PC-9 (cell line): ENCODE measurements around the gene BCAT1. TPM values are rescaled to one million over a fixed set of nuclear protein-coding genes. Genes with fewer than 3 reads are reported as not detected.
"Not testable (repeated sequence)": the region's sequence is repeated elsewhere in the genome, so short reads cannot be mapped to it uniquely, and the experiment has no call there.

Experiments used
- BruUV-seq: library from RNA; stranded (reverse); fragments of 400-500 nt; replicated peaks from 2 replicates; lab custom pipeline; 2021; lab: Mats Ljungman, UMichigan
- CTCF ChIA-PET: fragments of 300-600 bp; sonication (Branson Sonifier 250); formaldehyde crosslinking; loops from one replicate; lab custom pipeline; 2022; ENCODE audit warnings: antibody characterized with exemption; lab: Charles Lee
- POLR2A ChIA-PET: fragments of 300-600 bp; sonication (Branson Sonifier 250); formaldehyde crosslinking; loops from one replicate; lab custom pipeline; 2022; ENCODE audit warnings: antibody characterized with exemption; ENCODE audit not compliant: unreplicated experiment; lab: Charles Lee
- DNase-seq, 2 experiments: peaks; one replicate each; pipeline versions ENCODE4 v3.0.0 to v3.0.0-alpha.2; 2015 to 2022; ENCODE audit warnings: mixed read lengths in 1 of 2
- H2AFZ ChIP-seq: fragments of 200-600 bp; sonication (generic); 2 replicates; pipeline ENCODE4 v1.8.1; 2017; ENCODE audit warnings: antibody characterized with exemption
- H3F3A ChIP-seq: fragments of 200-600 bp; sonication (generic); 2 replicates; pipeline ENCODE4 v1.8.1; 2017; ENCODE audit warnings: antibody characterized with exemption, mild to moderate bottlenecking, low read depth; ENCODE audit not compliant: insufficient read depth
- H3K27ac ChIP-seq: fragments of 200-600 bp; sonication (generic); 2 replicates; pipeline ENCODE4 v1.6.1; 2016; ENCODE audit warnings: mixed run types
- H3K27me3 ChIP-seq: fragments of 200-600 bp; sonication (generic); 2 replicates; pipeline ENCODE4 v1.6.1; 2016; ENCODE audit warnings: low read depth, mixed run types; ENCODE audit not compliant: insufficient read depth
- H3K36me3 ChIP-seq: fragments of 200-600 bp; sonication (generic); 2 replicates; pipeline ENCODE4 v1.6.1; 2016; ENCODE audit warnings: low read depth, mixed run types
- H3K4me1 ChIP-seq: fragments of 200-600 bp; sonication (generic); replicated peaks from 2 replicates; pipeline ENCODE4 v1.6.1; 2016; ENCODE audit warnings: mixed run types; ENCODE audit not compliant: insufficient read depth
- H3K4me2 ChIP-seq: fragments of 200-600 bp; sonication (generic); 2 replicates; pipeline ENCODE4 v1.6.1; 2017; ENCODE audit warnings: mixed run types
- H3K4me3 ChIP-seq: fragments of 200-600 bp; sonication (generic); 2 replicates; pipeline ENCODE4 v1.6.1; 2016; ENCODE audit warnings: mixed run types
- H3K79me2 ChIP-seq: fragments of 200-600 bp; sonication (generic); 2 replicates; pipeline ENCODE4 v1.6.1; 2017; ENCODE audit warnings: low read depth, mixed run types
- H3K9me2 ChIP-seq: fragments of 200-600 bp; sonication (generic); 2 replicates; pipeline ENCODE4 v1.8.1; 2017; ENCODE audit warnings: mild to moderate bottlenecking; ENCODE audit not compliant: insufficient read depth
- H3K9me3 ChIP-seq: fragments of 200-600 bp; sonication (generic); 2 replicates; pipeline ENCODE4 v1.8.1; 2016; ENCODE audit warnings: low read depth; ENCODE audit not compliant: insufficient read depth
- H4K20me1 ChIP-seq: fragments of 200-600 bp; sonication (generic); 2 replicates; pipeline ENCODE4 v1.8.1; 2017; ENCODE audit not compliant: insufficient read depth
- EZH2 ChIP-seq: fragments of 200-600 bp; sonication (generic); IDR thresholded peaks from 2 replicates; pipeline ENCODE4 v1.8.0; 2017; ENCODE audit warnings: antibody characterized with exemption, low read depth
- intact Hi-C: fragments of 100-400 bp; cut with micrococcal nuclease; formaldehyde crosslinking; loops from one replicate; pipeline ENCODE4 v1.10.0; 2022; ENCODE audit not compliant: unreplicated experiment
- total RNA-seq: library from RNA; stranded (reverse); gene quantifications from 2 replicates; pipeline ENCODE4 v1.2.3, GENCODE V29; 2021
- TF ChIP-seq, protein P1 (sequence below): fragments of 200-600 bp; sonication (generic); conservative IDR thresholded peaks from 2 replicates; pipeline ENCODE4 v1.6.1; 2017; ENCODE audit warnings: mixed run types, antibody characterized with exemption, mild to moderate bottlenecking, moderate library complexity

The BCAT1 gene
- total RNA-seq, 1 experiment from 2014 or later, result 78.6 TPM

DNA sequence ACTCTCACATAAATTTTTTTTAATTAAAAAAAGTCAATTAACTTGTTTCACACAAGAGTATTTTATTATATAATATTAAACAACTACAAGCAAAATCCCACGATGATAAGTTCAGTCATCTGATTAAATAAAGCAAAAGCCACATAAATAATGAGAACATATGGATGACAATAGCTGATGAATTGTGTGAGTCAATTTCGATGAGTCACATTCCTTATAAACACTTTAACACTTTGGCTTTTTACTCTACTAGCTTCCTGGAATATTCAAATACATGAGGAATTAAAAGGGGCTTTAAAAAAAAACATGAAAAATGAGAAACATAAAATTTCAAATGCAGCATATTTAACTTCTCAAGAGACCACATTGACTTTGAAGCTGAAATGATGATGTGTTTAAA lies 95.3 kb downstream of the BCAT1 start:
- no peaks in the 10 kb centered on the region for H3K36me3 ChIP-seq

DNA sequence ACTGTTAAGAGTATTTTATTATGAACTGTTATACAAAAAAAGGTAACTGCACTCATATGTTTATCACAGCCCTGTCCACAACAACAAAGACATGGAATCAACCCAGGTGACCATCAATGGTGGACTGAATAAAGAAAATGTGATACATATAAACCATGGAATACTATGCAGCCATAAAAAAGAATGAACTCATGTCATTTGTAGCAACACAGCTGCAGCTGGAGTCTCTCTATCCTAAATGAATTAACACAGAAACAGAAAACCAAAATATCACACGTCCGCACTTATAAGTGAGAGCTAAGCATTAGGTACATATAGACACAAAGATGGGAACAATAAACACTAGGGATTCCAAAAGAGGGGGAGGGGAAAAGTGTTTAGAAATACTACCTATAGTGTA lies 95.8 kb downstream of the BCAT1 start:
- BruUV-seq, result no TSS peak
- no peak for DNase-seq
- ChIA-PET POLR2A (interaction anchor here (0.7 kb wide), 1 partner anchor 25 kb away, joined by 3 read pairs; no protein-coding TSS in a partner anchor), CTCF (interaction anchor here (0.6 kb wide), 1 partner anchor 12 kb away, joined by 3 read pairs; no protein-coding TSS in a partner anchor)
- H3F3A ChIP-seq, result no peaks in the 10 kb centered on the region
- intact Hi-C loops, result no loop called here
- no peaks in the 10 kb centered on the region for H3K27me3 ChIP-seq
- 0 out of 2 replicates have a peak overlapping the region, but pooled peaks have one; percentile 21 for H3K27ac ChIP-seq
- H3K79me2 ChIP-seq, result no peaks in the 10 kb centered on the region
- no peaks in the 10 kb centered on the region for H4K20me1 ChIP-seq
- no peaks in the 10 kb centered on the region for H3K36me3 ChIP-seq
- H3K9me3 ChIP-seq, result no peaks in the 10 kb centered on the region
- H2AFZ ChIP-seq, result no peak overlapping the region
- no peak for TF ChIP-seq EZH2
- TF ChIP-seq, protein P1, sequence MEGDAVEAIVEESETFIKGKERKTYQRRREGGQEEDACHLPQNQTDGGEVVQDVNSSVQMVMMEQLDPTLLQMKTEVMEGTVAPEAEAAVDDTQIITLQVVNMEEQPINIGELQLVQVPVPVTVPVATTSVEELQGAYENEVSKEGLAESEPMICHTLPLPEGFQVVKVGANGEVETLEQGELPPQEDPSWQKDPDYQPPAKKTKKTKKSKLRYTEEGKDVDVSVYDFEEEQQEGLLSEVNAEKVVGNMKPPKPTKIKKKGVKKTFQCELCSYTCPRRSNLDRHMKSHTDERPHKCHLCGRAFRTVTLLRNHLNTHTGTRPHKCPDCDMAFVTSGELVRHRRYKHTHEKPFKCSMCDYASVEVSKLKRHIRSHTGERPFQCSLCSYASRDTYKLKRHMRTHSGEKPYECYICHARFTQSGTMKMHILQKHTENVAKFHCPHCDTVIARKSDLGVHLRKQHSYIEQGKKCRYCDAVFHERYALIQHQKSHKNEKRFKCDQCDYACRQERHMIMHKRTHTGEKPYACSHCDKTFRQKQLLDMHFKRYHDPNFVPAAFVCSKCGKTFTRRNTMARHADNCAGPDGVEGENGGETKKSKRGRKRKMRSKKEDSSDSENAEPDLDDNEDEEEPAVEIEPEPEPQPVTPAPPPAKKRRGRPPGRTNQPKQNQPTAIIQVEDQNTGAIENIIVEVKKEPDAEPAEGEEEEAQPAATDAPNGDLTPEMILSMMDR, result no peak
- no peak overlapping the region for H3K4me3 ChIP-seq
- 0 out of 2 replicates have a peak, but pooled peaks cover 5% of the 10 kb centered on the region for H3K4me1 ChIP-seq
- no peaks in the 10 kb centered on the region for H3K9me2 ChIP-seq
- H3K4me2 ChIP-seq, result no peak overlapping the region

More for the DNA sequence above, 95.3 kb downstream of the BCAT1 start:
- POLR2A ChIA-PET, result interaction anchor here (0.6 to 0.7 kb wide), 5 partner anchors 25 to 1105 kb away, joined by 3 to 6 read pairs (median 4); partner anchors contain the start of gene RASSF8
- H3K9me2 ChIP-seq, result no peaks in the 10 kb centered on the region
- no peaks in the 10 kb centered on the region for H3K9me3 ChIP-seq
- DNase-seq, result peak in 1 of 2 experiments; percentile 50
- H3K79me2 ChIP-seq, result no peaks in the 10 kb centered on the region
- TF ChIP-seq EZH2, result no peak
- TF ChIP-seq, protein P1, result no peak
- CTCF ChIA-PET, result interaction anchor here (0.9 kb wide), 1 partner anchor 9 kb away, joined by 3 read pairs; no protein-coding TSS in a partner anchor
- no peak overlapping the region for H3K4me3 ChIP-seq
- H2AFZ ChIP-seq, result no peak overlapping the region
- peak overlapping the region; percentile 21; the same call in 1 of the 2 replicates for H3K27ac ChIP-seq
- H3K4me2 ChIP-seq, result no peak overlapping the region
- 0 out of 2 replicates have a peak, but pooled peaks cover 5% of the 10 kb centered on the region for H3K4me1 ChIP-seq
- no peaks in the 10 kb centered on the region for H4K20me1 ChIP-seq
- H3K27me3 ChIP-seq, result no peaks in the 10 kb centered on the region
- intact Hi-C loops, result no loop called here
- H3F3A ChIP-seq, result no peaks in the 10 kb centered on the region
- no TSS peak for BruUV-seq

DNA sequence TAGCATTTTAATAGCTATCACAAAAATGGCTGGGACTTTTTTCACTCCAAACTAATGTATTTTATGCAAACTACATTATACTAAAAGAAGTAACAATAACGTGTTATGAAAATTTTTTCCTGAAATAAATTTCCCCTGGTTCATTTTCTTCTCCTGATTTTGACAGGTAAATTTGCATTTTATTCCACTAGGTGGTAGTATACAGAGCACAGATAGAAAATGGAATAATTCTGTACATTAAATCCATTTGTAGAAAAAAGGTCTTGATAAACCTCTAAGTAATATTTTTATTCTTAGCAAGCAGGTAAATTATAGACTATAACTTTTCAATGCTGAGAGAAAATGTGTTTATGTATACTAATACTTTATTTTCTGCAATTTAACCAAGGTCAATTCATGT lies 96.5 kb downstream of the BCAT1 start:
- no TSS peak for BruUV-seq
- DNase-seq, result no peak
- no peak for TF ChIP-seq EZH2
- TF ChIP-seq, protein P1, result peak; percentile 56
- POLR2A ChIA-PET, result no interaction called here
- Histone ChIP-seq H3F3A (no peaks in the 10 kb centered on the region), H3K79me2 (no peaks in the 10 kb centered on the region), H3K4me2 (no peak overlapping the region), H4K20me1 (no peaks in the 10 kb centered on the region), H3K4me3 (no peak overlapping the region), H3K36me3 (no peaks in the 10 kb centered on the region), H3K9me2 (no peaks in the 10 kb centered on the region), H3K4me1 (0 out of 2 replicates have a peak, but pooled peaks cover 5% of the 10 kb centered on the region), H3K27ac (no peak overlapping the region), H2AFZ (no peak overlapping the region), H3K27me3 (no peaks in the 10 kb centered on the region), H3K9me3 (no peaks in the 10 kb centered on the region)
- CTCF ChIA-PET, result interaction anchor here (0.6 to 0.7 kb wide), 2 partner anchors 139 to 201 kb away, joined by 3 read pairs; no protein-coding TSS in a partner anchor
- intact Hi-C loops, result loop anchor here (1.0 kb wide), 1 partner anchor 278 kb away; no protein-coding TSS in a partner anchor

DNA sequence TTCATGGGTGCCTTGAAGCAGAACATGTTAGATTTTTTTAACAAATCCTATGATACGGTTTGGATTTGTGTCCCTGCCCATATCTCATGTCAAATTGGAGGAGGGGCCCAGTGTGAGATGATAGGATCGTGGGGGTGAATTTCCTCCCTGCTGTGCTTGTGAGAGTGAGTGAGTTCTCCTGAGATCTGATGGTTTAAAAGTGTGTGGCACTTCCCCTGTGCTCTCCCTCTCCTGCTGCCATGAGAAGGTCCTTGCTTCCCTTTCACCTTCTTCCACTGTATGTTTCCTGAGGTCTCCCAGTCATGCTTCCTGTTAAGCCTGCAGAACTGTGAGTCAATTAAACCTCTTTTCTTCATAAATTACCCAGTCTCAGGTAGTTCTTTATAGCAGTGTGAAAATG lies 97.0 kb downstream of the BCAT1 start:
- H3K79me2 ChIP-seq, DNase-seq, H3K9me2 ChIP-seq, H3F3A ChIP-seq, H3K27me3 ChIP-seq, H3K4me3 ChIP-seq, H3K9me3 ChIP-seq, H3K4me1 ChIP-seq, POLR2A ChIA-PET, H3K36me3 ChIP-seq, H2AFZ ChIP-seq, H3K4me2 ChIP-seq, BruUV-seq, H4K20me1 ChIP-seq, H3K27ac ChIP-seq: not testable (repeated sequence)
- intact Hi-C loops, result loop anchor here (1.0 kb wide), 1 partner anchor 278 kb away; no protein-coding TSS in a partner anchor
- CTCF ChIA-PET, result interaction anchor here (0.6 to 0.7 kb wide), 2 partner anchors 140 to 202 kb away, joined by 3 read pairs; no protein-coding TSS in a partner anchor
